Measurements from ENCODE around the gene SHISA7. TPM values are rescaled to one million over a fixed set of nuclear protein-coding genes. Genes with fewer than 3 reads are reported as not detected.

SHISA7 gene
- total RNA-seq, 2 experiments from 2014 or later: not detected

DNA sequence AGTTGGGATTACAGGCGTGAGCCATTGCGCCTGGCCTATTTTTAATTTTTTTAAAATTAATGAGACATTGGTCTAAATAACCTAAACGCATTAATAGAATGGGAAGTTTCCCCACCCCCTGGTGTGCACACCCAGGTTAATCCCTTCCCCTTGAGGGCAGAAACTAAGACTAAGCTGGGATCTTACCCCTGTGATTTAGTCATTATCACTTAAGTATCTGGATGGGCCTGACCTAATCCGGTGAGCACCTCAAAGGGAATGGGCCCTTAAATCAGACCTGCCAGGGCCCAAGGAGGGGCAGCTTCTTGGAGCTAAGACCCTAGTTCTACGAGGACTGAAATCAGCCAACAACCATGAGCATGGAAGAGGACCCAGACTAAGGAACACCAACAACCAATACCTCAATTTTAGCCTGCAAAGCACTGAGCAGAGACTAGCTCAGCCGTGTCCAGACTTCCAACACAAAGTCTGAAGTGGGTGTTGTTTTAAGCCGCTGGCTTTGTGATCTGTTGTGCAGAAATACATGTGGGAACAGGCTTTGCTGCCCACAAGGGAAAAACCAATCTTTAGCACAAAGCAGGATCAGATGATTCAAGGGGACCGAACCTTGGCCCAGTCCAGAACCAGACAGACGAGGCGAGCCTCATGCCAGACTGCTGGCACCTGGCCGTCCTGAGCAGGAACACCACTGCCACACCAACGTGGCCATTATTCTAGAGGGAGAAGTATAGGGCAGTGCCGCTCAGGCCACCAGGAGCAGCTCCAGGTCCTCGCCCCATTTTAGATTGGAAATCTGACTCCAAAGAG, 42.6 kb downstream of the SHISA7 start:
- H3K9me2 ChIP-seq (ENCODE audit: insufficient read depth, low read length): no peaks in the 10 kb centered on the region
- ChIA-PET POLR2A (no interaction called here), CTCF (ENCODE audit: unreplicated experiment) (no interaction called here)
- no peak for DNase-seq (ENCODE audit: low spot score)
- H3K36me3 ChIP-seq (ENCODE audit: insufficient read depth, low read length): peaks cover 53% of the 10 kb centered on the region
- H3K4me1 ChIP-seq (ENCODE audit: insufficient read depth, low read length, poor library complexity, severe bottlenecking): peaks cover 13% of the 10 kb centered on the region
- no peak overlapping the region for H3K4me3 ChIP-seq (ENCODE audit: low read depth, low read length, poor library complexity, severe bottlenecking)
- TF ChIP-seq, protein P1, sequence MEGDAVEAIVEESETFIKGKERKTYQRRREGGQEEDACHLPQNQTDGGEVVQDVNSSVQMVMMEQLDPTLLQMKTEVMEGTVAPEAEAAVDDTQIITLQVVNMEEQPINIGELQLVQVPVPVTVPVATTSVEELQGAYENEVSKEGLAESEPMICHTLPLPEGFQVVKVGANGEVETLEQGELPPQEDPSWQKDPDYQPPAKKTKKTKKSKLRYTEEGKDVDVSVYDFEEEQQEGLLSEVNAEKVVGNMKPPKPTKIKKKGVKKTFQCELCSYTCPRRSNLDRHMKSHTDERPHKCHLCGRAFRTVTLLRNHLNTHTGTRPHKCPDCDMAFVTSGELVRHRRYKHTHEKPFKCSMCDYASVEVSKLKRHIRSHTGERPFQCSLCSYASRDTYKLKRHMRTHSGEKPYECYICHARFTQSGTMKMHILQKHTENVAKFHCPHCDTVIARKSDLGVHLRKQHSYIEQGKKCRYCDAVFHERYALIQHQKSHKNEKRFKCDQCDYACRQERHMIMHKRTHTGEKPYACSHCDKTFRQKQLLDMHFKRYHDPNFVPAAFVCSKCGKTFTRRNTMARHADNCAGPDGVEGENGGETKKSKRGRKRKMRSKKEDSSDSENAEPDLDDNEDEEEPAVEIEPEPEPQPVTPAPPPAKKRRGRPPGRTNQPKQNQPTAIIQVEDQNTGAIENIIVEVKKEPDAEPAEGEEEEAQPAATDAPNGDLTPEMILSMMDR (conservative IDR thresholded peaks at IDR 0.05; ENCODE audit: low read length): no peak
- no peak for TF ChIP-seq EZH2phosphoT487 (IDR thresholded peaks at IDR 0.05; ENCODE audit: borderline replicate concordance, low read depth, low read length)
- no peak overlapping the region for H3K4me2 ChIP-seq (ENCODE audit: low read length)
- peaks cover 18% of the 10 kb centered on the region for H4K20me1 ChIP-seq (ENCODE audit: insufficient read depth, low read length)
- intact Hi-C loops (cut with micrococcal nuclease; ENCODE audit: unreplicated experiment): no loop called here
- peaks cover 26% of the 10 kb centered on the region for H3K79me2 ChIP-seq (ENCODE audit: insufficient read depth, low read depth, low read length)
- H3K9me3 ChIP-seq (ENCODE audit: low read length): no peaks in the 10 kb centered on the region
- BruUV-seq (replicated peaks): no TSS peak
- H2AFZ ChIP-seq (ENCODE audit: low read length): no peak overlapping the region
- H3K27ac ChIP-seq (ENCODE audit: low read depth, low read length, poor library complexity, severe bottlenecking): no peak overlapping the region

DNA sequence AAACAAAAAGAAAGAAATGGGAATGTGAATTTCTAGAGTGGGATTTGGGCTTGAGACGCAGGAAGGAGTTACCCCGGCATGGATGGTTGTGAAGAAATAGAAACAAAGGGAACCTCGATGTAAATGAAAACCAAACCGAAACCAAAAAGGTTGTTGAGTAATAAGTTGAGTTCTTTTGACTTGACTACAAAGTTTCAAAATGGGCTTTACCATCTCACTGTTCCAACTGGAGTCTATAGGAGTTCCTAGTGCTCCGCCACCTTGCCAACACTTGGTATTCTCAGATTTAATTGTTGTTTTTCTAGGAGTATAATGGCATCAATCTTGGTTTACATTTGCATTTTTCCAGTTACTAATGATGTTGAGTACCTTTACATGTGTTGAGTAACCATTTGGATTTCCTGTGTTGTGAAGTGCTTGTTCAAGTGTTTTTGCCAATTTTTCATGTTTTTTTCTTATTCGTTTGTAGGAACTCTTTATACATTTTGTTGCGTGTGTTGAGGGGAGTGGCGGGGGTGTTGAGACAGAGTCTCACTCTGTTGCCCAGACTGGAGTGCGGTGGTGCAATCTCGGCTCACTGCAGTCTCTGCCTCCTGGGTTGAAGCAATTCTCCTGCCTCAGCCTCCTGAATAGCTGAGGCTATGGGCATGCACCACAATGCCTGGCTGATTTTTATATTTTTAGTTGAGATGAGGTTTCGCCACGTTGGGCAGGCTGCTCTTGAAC, 44.7 kb downstream of the SHISA7 start:
- CTCF ChIA-PET (ENCODE audit: unreplicated experiment): no interaction called here
- DNase-seq (ENCODE audit: low spot score): no peak

More for the DNA sequence above, 44.7 kb downstream of the SHISA7 start:
- Histone ChIP-seq H3K4me1 (ENCODE audit: insufficient read depth, low read length, poor library complexity, severe bottlenecking) (no peaks in the 10 kb centered on the region), H2AFZ (ENCODE audit: low read length) (no peak overlapping the region), H4K20me1 (ENCODE audit: insufficient read depth, low read length) (peaks cover 17% of the 10 kb centered on the region), H3K4me3 (ENCODE audit: low read depth, low read length, poor library complexity, severe bottlenecking) (no peak overlapping the region), H3K9me2 (ENCODE audit: insufficient read depth, low read length) (no peaks in the 10 kb centered on the region), H3K79me2 (ENCODE audit: insufficient read depth, low read depth, low read length) (peaks cover 10% of the 10 kb centered on the region; the same call in 1 of the 2 replicates), H3K4me2 (ENCODE audit: low read length) (no peak overlapping the region), H3K27ac (ENCODE audit: low read depth, low read length, poor library complexity, severe bottlenecking) (no peak overlapping the region), H3K9me3 (ENCODE audit: low read length) (no peaks in the 10 kb centered on the region), H3K36me3 (ENCODE audit: insufficient read depth, low read length) (peaks cover 35% of the 10 kb centered on the region)
- no TSS peak for BruUV-seq (replicated peaks)
- TF ChIP-seq, protein P1 (conservative IDR thresholded peaks at IDR 0.05; ENCODE audit: low read length): no peak
- no peak for TF ChIP-seq EZH2phosphoT487 (IDR thresholded peaks at IDR 0.05; ENCODE audit: borderline replicate concordance, low read depth, low read length)
- POLR2A ChIA-PET: no interaction called here
- intact Hi-C loops (cut with micrococcal nuclease; ENCODE audit: unreplicated experiment): no loop called here
